Thymus (tissue), 11 donors: ENCODE results near the gene GATC. TPM values are rescaled to one million over a fixed set of nuclear protein-coding genes. Genes with fewer than 3 reads are reported as not detected.
"Not testable (repeated sequence)": the region's sequence is repeated elsewhere in the genome, so short reads cannot be mapped to it uniquely, and the experiment has no call there.

Experiments
- DNase-seq, 9 donors: peaks; one replicate each; pipeline ENCODE4 v3.0.0-alpha.2; 2013; ENCODE audit warnings: low spot score in 9 of 9, low read depth in 6 of 9, missing footprints in 1 of 9
- H3K27ac ChIP-seq, 2 donors: one replicate each; pipeline ENCODE4 v1.5.1; 2013; ENCODE audit warnings: control low read depth in 1 of 2, low read depth in 1 of 2, low read length in 1 of 2, mild to moderate bottlenecking in 1 of 2, moderate library complexity in 1 of 2
- H3K27me3 ChIP-seq, 2 donors: one replicate each; pipeline ENCODE4 v1.5.1; 2013; ENCODE audit warnings: low read length in 1 of 2; ENCODE audit not compliant: control insufficient read depth in 2 of 2, insufficient read depth in 1 of 2
- H3K36me3 ChIP-seq, 2 donors: one replicate each; pipeline ENCODE4 v1.5.1; 2013; ENCODE audit warnings: low read length in 1 of 2, mild to moderate bottlenecking in 1 of 2, moderate library complexity in 1 of 2; ENCODE audit not compliant: control insufficient read depth in 2 of 2, insufficient read depth in 2 of 2
- H3K4me1 ChIP-seq, 2 donors: one replicate each; pipeline ENCODE4 v1.5.1; 2013; ENCODE audit warnings: low read length in 2 of 2; ENCODE audit not compliant: control insufficient read depth in 2 of 2, insufficient read depth in 2 of 2
- H3K4me3 ChIP-seq, 2 donors: one replicate each; pipeline ENCODE4 v1.5.1; 2013; ENCODE audit warnings: low read length in 2 of 2, control low read depth in 1 of 2, mild to moderate bottlenecking in 1 of 2
- H3K9me3 ChIP-seq, 2 donors: one replicate each; pipeline ENCODE4 v1.5.1; 2013; ENCODE audit warnings: low read length in 1 of 2, mild to moderate bottlenecking in 1 of 2; ENCODE audit not compliant: control insufficient read depth in 2 of 2, insufficient read depth in 1 of 2
- WGBS: extraction: QIAGEN DNeasy Blood & Tissue Kit; methylation state at CpG from one replicate; pipeline ENCODE4 v1.1.7; 2013; 5-methylcytosine and 5-hydroxymethylcytosine counted together
- polyA plus RNA-seq: library from polyadenylated mRNA; stranded (reverse); fragments of 200-250 nt; gene quantifications from one replicate; pipeline ENCODE4 v1.2.3, GENCODE V29; 2013
- total RNA-seq: library from RNA; stranded (reverse); fragments of 120-200 nt; gene quantifications from one replicate; pipeline ENCODE4 v1.2.4, GENCODE V29; 2013
- donor health status: healthy.

GATC gene
- total and polyA plus RNA-seq, 2 donors, result 14.4 to 22.8 TPM

- Histone ChIP-seq H3K36me3 (peaks cover 0 to 2% of the 10 kb centered on the region in 2 donors), H3K27ac (no peak overlapping the region), H3K27me3 (no peaks in the 10 kb centered on the region), H3K4me1 (no peaks in the 10 kb centered on the region), H3K9me3 (no peaks in the 10 kb centered on the region), H3K4me3 (no peak overlapping the region)
- 96% methylated on average over 7 of the region's 7 CpGs for WGBS
- no peak for DNase-seq
These were observed 40.0 kb downstream of the GATC start for GRCh38 chr12:120485961-120486881.

DNA sequence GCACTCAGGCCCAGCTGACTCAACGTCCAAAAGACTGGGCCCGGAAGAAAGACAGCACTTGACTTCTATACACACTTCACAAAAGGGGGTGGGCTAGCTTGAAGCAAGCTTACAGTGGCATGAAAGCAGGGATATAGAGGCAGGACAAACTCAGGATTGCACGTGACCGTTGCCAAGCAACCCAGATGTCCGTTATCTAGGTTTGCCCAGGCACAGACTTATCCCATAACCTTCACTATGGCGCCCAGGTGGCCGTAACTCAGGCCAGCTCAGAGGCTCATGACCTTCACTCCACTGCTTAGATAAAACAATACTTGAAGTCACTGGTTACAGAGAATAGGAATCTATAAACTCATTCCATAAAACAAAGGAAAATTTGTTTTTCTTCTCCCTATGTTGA lies 41.3 kb downstream of the GATC start:
- not testable (repeated sequence) for H3K27me3 ChIP-seq, H3K4me1 ChIP-seq, H3K36me3 ChIP-seq, DNase-seq, H3K4me3 ChIP-seq, H3K9me3 ChIP-seq, H3K27ac ChIP-seq
- WGBS, result 97% methylated on average over 7 of the region's 7 CpGs

- Histone ChIP-seq H3K27ac (no peak overlapping the region), H3K36me3 (no peaks in the 10 kb centered on the region), H3K4me3 (no peak overlapping the region), H3K9me3 (no peaks in the 10 kb centered on the region), H3K4me1 (no peaks in the 10 kb centered on the region), H3K27me3 (no peaks in the 10 kb centered on the region)
- 77% methylated on average over 5 of the region's 5 CpGs for WGBS
- DNase-seq, result no peak
These were observed 41.9 kb downstream of the GATC start for GRCh38 chr12:120488057-120488640.

DNA sequence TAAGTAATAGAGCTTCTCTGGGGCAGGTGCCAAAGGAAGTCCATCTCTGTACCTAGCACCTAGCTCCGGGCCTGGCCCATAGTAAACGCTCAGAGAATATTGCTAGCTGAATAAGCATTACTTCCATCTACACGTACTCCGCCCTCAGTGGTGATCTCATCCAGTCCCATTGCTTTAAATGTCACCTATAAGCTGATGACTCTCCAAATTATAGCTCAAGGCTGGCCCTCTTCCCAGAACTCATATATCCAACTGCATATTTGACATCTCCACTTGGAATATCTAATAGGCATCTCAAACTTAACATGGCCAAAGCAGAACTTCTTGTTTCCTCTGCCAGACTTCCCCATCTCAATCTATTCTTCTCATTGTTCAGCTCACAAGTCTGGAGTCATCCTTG lies 42.8 kb downstream of the GATC start:
- no peak overlapping the region for H3K4me3 ChIP-seq
- H3K4me1 ChIP-seq, result no peaks in the 10 kb centered on the region
- H3K36me3 ChIP-seq, result no peaks in the 10 kb centered on the region
- WGBS, result 98% methylated on average over 4 of the region's 4 CpGs
- no peaks in the 10 kb centered on the region for H3K9me3 ChIP-seq
- no peak for DNase-seq
- no peaks in the 10 kb centered on the region for H3K27me3 ChIP-seq
- no peak overlapping the region for H3K27ac ChIP-seq

DNA sequence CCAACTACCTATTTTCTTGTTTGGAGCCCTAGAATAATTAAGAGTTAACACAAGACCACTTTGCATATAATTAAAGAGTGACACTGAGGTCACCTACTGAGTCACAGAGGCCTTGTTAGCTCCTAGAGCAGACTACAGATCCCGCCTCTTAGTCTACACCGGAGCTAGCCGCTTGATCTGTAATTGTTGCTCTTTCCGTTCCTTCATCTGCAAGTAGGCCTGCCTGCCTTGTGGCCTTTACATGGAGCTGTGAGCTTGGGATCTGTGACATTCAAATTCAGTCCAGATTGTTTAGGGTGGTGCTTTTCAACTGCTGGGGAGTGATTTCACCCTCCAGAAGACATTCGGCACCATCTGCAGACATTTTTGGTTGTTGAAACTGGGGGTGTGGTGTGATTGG lies 44.1 kb downstream of the GATC start:
- no peak overlapping the region for H3K27ac ChIP-seq
- H3K4me1 ChIP-seq, result peaks cover 0 to 5% of the 10 kb centered on the region in 2 donors
- H3K36me3 ChIP-seq, result no peaks in the 10 kb centered on the region
- 98% methylated on average over 5 of the region's 5 CpGs for WGBS
- DNase-seq, result no peak
- H3K4me3 ChIP-seq, result no peak overlapping the region
- no peaks in the 10 kb centered on the region for H3K27me3 ChIP-seq
- no peaks in the 10 kb centered on the region for H3K9me3 ChIP-seq

- Histone ChIP-seq H3K36me3 (no peaks in the 10 kb centered on the region), H3K4me3 (no peak overlapping the region), H3K27me3 (no peaks in the 10 kb centered on the region), H3K4me1 (peaks cover 0 to 6% of the 10 kb centered on the region in 2 donors), H3K27ac (no peak overlapping the region), H3K9me3 (no peaks in the 10 kb centered on the region)
- DNase-seq, result no peak
- WGBS, result 100% methylated on average over 2 of the region's 2 CpGs
These were observed 44.7 kb downstream of the GATC start for GRCh38 chr12:120490833-120491512.

DNA sequence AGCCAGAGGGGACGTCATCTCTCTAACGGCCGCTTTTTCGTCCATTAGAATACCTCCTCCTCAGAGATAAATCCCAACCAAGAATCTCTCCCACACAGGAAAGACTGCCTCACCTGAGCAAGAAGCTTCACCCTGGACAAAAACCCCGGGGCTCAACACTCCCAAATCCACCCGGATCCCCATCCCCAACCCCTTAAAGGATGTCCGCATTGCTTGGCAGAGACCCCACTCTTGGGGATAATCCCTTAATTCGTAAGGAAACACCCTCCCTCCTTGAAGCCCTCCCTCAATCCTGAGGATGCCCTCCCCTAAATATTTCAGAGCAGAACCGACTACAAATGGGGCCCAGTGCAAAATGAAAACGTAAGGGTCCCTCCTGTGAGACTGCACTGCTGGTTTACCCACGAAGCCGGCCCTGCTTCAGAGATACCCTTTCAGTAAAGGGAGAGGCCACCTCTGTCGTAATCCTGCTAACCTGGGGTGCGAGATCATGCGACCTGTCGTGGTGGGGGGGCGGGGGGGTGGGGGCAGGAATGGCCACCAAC lies 49.0 kb downstream of the GATC start:
- peak overlapping the region; percentile 73 to 94 for H3K4me3 ChIP-seq
- peaks cover 6 to 26% of the 10 kb centered on the region in 2 donors for H3K36me3 ChIP-seq
- DNase-seq, result no peak
- H3K27me3 ChIP-seq, result no peaks in the 10 kb centered on the region
- no peaks in the 10 kb centered on the region for H3K9me3 ChIP-seq
- peak overlapping the region in 1 of 2 donors; percentile 48 for H3K27ac ChIP-seq
- WGBS, result 38% methylated on average over 17 of the region's 17 CpGs
- H3K4me1 ChIP-seq, result peaks cover 10 to 17% of the 10 kb centered on the region in 2 donors

- peaks cover 14 to 23% of the 10 kb centered on the region in 2 donors for H3K4me1 ChIP-seq
- DNase-seq, result peak; percentile 93 to 99 (median 95)
- H3K36me3 ChIP-seq, result peaks cover 7 to 31% of the 10 kb centered on the region in 2 donors
- WGBS, result under 1% methylated on average over 53 of the region's 53 CpGs
- no peaks in the 10 kb centered on the region for H3K27me3 ChIP-seq
- H3K27ac ChIP-seq, result peak within 1 kb of the TSS; percentile 82 to 88
- peak within 1 kb of the TSS; percentile 73 to 94 for H3K4me3 ChIP-seq
- no peaks in the 10 kb centered on the region for H3K9me3 ChIP-seq
These were observed 49.6 kb downstream of the GATC start, which contains the start of gene DYNLL1 for GRCh38 chr12:120495731-120496412. TSS of gene DYNLL1 (plus strand) at chr12:120496113. CDS start at chr12:120496422, 309 bp downstream.
